G401 (cell line): ENCODE data around the gene EIF1AY. TPM values are rescaled to one million over a fixed set of nuclear protein-coding genes. Genes with fewer than 3 reads are reported as not detected.

Experiments used
- total RNA-seq: library from RNA; depleted of rRNA; stranded (reverse); fragments of >200 nt; shearing (Covaris generic); gene quantifications from 2 replicates; pipeline ENCODE4 v1.2.3, GENCODE V29; 2014; rRNA removed

EIF1AY gene
- total RNA-seq, 1 experiment from 2014 or later = 32.8 TPM

Other genes starting within 250 kb of the EIF1AY start
- gene RPS4Y2, start 180.3 kb downstream of the EIF1AY start, total RNA-seq = not detected in 2 replicates